Adrenal gland (tissue), 5 donors: ENCODE data around the gene FOXD4L6.
"Not testable (repeated sequence)": the region's sequence is repeated elsewhere in the genome, so short reads cannot be mapped to it uniquely, and the experiment has no call there.

ENCODE experiments used
- POLR2A ChIP-seq, 2 donors: fragments of 450-650 bp; IDR thresholded peaks; one replicate each; pipeline ENCODE4 v1.6.1; 2017; ENCODE audit warnings: antibody characterized with exemption in 2 of 2, mild to moderate bottlenecking in 2 of 2, moderate library complexity in 1 of 2
- TF ChIP-seq, protein P1 (sequence below), 6 experiments: fragments of 450-650 bp in 4 of 6; fragments of 200-600 bp in 2 of 6; sonication (generic) in 1 of 6; IDR thresholded peaks; 1 replicate in 5 of 6; 2 replicates in 1 of 6; pipeline versions ENCODE4 v1.5.1 to v1.8.0; 2016 to 2021; ENCODE audit warnings: antibody characterized with exemption in 6 of 6, mild to moderate bottlenecking in 2 of 6, moderate library complexity in 1 of 6
- donor health status: DM: no; HTN: no; CAD: no.

DNA sequence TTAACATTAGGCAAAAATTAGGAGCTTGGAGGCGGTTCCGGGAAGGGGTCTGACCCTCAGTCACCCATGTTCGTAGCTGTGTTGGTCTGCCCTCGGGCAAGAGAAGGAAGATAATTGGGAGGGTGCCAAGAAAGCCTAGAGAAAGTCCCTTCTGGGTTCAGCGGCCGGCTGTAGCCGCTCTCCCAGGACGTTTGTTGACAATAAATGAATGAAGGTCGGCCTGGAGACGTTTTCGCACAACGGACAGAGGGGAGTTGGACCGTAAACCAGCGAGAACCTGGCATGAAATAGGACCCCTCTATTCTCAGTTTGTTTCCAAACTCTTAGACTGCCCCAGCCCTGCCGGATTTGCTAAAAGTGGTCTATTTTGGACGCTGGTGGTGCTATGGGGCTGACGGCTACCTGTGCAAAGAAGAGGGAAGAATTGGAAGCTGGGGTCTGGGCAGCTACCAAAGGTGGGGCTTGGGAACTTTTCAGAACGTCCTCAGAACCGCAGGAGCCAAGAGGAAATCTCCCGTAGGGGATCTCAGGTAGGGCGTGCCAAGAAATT lies 3.3 kb downstream of the FOXD4L6 start:
- TF ChIP-seq POLR2A (IDR thresholded peaks at IDR 0.05) = not testable (repeated sequence)
- TF ChIP-seq, protein P1, sequence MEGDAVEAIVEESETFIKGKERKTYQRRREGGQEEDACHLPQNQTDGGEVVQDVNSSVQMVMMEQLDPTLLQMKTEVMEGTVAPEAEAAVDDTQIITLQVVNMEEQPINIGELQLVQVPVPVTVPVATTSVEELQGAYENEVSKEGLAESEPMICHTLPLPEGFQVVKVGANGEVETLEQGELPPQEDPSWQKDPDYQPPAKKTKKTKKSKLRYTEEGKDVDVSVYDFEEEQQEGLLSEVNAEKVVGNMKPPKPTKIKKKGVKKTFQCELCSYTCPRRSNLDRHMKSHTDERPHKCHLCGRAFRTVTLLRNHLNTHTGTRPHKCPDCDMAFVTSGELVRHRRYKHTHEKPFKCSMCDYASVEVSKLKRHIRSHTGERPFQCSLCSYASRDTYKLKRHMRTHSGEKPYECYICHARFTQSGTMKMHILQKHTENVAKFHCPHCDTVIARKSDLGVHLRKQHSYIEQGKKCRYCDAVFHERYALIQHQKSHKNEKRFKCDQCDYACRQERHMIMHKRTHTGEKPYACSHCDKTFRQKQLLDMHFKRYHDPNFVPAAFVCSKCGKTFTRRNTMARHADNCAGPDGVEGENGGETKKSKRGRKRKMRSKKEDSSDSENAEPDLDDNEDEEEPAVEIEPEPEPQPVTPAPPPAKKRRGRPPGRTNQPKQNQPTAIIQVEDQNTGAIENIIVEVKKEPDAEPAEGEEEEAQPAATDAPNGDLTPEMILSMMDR (IDR thresholded peaks at IDR 0.05) = not testable (repeated sequence)
